Mucosa of gallbladder (tissue), 1 donor: ENCODE data around the gene PKD1L1. TPM values are rescaled to one million over a fixed set of nuclear protein-coding genes. Genes with fewer than 3 reads are reported as not detected.
"Not testable (repeated sequence)": the region's sequence is repeated elsewhere in the genome, so short reads cannot be mapped to it uniquely, and the experiment has no call there.

Source experiments
- DNase-seq: peaks from one replicate; pipeline ENCODE4 v3.0.0-alpha.2; 2020; ENCODE audit warnings: low spot score
- total RNA-seq: library from RNA; stranded (reverse); gene quantifications from one replicate; pipeline ENCODE4 v1.2.1, GENCODE V29; 2021
- donor health status: DM: no; HTN: no; CAD: no.

PKD1L1 gene
- total RNA-seq, 1 donor from 2014 or later: 0.20 TPM

DNA sequence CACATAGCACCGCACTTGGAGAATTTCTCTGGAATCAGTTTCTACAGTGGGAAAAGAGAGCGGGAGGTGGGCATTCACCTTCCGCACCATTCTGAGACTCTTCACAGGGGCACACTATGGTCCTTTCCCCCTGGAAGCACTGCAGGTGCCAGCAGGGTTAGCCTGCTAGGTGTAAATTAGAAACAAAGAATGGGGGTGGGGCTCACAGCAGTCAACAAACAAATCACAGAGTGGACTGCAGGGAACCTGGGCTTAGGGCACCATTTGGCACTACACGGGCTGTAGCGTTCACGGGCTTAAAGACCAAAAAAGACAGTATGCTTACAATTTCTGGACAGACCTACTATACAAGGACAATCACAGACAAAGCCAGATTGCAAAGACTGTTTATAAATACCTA is 8.0 kb upstream of the PKD1L1 start:
- DNase-seq: no peak

- no peak for DNase-seq
Observed at GRCh38 chr7:47954231-47954911, 6.1 kb upstream of the PKD1L1 start.

- DNase-seq: no peak
Observed at GRCh38 chr7:47953822-47954221, 5.6 kb upstream of the PKD1L1 start.

DNA sequence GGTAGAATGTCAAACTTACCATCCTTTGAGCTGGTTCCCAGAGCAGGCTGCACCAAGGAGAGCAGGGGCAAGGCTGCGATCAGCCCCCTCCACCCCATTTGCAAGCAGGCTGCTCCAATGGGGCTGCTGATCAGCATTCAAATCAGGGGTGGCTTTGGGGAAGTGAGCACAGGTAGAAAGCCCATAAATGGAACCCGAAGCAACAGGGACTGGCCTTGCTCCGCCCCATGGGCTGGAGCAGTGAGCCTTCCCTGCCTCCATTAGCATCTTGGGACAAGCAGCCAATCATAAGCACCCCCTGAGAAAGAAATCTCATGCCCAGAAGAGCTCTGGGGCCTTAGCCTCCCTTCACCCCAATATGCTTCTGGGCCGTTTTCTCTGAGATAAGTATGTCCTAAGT is 4.0 kb upstream of the PKD1L1 start:
- no peak for DNase-seq

- no peak for DNase-seq
Observed at GRCh38 chr7:47951374-47951773, 3.1 kb upstream of the PKD1L1 start.

GRCh38 chr7:47950714-47951113 is 2.4 kb upstream of the PKD1L1 start:
- no peak for DNase-seq

GRCh38 chr7:47949703-47950102 is 1.4 kb upstream of the PKD1L1 start:
- no peak for DNase-seq

DNA sequence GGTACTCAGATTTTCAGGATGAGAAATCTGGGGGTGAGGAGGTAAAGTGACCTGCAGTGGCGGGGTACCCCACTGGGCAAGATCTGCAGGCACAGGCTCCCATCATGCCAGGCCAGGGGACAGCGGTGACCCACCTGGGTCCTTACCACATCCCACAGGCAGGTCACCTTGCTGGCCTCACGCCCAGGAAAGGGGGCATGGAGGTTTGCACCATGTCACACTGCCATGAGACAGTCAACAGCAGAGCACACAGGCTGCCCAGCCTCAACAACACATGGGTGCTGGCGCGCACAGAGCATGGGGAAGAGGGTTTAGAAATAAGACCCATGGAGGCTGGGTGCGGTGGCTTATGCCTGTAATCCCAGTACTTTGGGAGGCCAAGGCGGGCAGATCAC is 914 bp downstream of the PKD1L1 start:
- no peak for DNase-seq

- no peak for DNase-seq
Observed at GRCh38 chr7:47946581-47947354, 1.5 kb downstream of the PKD1L1 start.

DNA sequence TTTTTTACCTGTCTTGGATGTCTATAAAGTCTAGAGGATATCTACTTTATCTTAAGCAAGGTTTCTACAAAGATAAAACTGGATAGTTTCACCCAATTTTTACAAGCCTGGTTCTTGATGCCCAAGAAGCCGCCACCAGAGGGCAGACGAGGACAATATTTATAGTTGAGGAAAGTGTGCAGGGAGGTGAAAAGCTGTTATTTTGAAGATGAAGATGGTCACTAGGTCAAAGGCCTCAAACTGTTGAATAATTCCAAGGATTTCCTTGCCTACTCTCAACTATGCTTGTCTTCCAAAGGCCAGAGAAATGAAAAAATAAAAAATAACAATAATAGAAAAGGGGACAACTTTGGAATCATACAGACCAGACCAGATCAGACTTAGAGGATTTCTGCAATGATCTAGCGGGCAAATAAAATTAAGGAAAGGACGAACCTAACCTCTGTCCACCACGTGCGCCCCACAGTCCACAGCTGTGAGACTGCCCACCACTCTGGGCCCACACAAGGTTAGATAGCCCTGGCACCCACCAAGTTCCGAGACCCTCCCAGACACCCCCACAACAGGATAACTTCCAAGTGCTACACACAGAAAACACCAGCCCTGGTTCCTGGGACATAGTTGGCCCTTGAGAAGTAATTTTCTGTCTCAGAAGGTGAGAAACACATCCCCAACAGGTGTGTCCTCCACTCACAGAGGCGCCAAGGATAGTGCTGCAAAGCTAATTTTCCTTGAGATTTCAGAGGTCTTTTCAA is 2.8 kb downstream of the PKD1L1 start:
- DNase-seq: peak; percentile 75

DNA sequence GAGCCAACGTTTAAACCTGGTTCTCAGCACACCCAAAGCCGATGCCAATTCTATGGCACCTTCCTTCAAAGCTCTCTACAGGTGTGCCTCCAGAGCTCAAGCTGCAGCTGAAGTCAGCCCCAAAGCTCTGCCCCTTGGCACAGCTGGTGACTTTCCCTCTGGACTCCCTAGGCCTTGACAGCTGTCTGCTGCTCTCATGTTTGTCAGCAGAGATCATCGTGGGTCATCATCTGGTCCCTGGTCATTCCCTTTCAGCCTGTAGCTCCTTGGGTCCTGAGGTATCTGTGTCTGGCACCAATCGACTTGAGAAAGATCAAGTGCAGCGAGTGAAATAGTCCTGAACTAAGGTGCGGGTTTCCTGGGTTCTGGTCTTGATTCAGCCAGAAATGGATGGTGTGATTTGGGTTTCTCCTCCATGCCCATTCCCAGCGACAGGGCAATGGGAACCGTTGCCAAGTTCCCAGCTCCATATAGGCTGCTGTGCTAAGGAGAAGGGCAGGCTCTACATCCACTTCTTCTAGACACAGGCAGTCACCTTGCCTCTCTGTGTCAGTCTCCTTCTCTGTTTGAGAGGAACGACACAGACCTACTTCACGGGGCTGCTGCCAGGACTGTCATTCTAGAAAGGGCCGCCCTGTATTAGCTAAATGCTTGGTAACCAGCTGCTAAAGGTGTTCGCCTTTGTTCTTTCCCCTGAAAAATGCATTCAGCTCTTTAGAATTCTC is 3.6 kb downstream of the PKD1L1 start:
- no peak for DNase-seq

- no peak for DNase-seq
Observed at GRCh38 chr7:47943676-47944474, 4.4 kb downstream of the PKD1L1 start.

- DNase-seq: not testable (repeated sequence)
Observed at GRCh38 chr7:47942651-47943050, 5.6 kb downstream of the PKD1L1 start.

DNA sequence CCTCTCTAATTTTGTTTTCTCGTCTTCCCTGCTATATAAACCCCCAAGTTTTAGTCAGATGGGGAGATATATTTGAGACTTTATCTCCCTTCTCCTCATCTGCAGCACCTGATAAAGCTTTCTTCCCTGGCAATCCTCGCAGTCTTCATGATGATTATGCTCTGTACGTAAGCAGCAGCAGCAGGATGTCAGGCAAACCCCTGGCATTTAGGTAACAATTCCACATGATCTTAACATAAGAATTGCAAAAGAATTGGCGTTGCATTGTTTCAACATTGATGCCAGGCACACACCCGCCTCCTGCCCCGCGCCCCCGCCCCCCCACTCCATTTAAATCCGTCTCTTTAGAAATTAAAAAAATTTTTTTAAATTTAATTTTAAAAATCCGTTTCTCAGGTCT is 6.1 kb downstream of the PKD1L1 start:
- no peak for DNase-seq

DNA sequence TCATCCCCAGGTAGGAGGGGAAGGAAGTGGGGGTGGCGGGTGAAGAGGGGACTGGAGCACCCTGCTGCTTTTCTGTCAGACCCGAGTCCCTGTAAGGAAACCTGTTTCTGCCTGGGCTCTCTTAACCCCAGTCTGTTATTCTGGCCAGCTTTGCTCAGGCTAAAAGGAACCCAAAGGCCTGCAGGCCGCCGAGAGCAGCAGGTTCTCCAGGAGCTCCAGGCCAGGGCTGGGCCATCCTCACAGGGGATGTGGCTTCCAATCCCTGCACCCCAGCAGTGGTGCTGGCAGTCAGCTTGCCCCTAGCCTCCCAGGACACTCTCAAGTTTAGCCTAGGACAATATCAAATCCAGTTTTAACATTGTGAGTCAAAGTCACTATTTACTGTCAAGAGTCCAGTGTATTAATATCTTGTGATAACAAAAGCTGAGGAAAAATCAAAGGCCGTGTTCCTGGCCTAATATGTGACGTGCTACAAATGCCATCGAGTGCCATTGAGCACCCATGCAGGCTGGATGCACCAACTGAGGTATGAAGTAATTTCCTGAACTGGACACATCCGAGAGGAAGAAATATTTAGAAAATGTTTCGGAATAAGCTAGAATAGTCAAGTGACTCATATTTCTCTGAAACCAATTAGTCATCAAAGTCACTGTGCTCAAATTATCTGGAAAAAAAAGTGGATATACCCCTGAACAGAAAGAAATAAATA is 7.0 kb downstream of the PKD1L1 start:
- no peak for DNase-seq

DNA sequence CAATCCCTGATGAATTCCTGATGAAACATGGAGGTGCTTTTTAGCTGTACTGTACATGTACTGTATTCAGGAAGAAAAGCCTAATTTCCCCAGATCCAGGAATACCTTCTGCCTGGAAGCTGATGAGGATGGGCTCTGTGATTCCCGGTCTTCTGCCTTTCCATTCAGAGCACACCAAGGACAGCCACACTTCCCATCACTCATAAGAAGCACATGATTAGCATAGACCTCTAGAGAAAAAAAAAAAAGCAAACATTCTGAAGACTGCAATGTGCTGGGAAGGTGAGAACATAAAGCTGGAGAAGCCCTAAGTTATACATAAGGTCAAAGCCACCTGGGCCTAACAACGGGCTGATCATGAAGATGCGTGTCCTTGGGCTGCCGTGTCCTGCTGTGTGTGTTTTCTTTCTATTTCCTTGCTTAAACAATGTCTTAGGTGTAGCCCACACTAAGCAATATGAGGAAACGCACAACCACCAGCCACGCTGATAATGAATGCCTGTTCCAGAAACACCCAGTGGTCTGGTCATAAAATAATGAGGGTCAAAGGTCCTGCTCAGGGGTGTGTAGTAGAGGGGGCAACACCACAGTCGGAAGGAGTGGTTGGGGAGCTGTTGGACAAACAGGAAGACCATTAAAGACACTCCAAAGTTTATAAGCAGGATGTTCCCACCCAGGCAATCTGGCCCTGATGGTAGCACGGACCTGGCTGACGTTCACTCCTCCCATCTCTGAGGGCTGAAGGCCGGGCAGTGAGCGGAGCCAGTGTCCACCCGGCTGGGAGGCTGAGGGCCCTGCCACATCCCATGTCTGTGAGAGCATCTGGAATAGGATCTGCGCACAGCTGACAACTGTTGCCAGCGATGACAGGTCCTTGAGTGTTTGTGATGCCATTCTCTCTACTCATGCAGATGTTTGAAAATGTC is 7.9 kb downstream of the PKD1L1 start:
- no peak for DNase-seq

GRCh38 chr7:47939425-47940036 is 8.7 kb downstream of the PKD1L1 start:
- DNase-seq: no peak

- no peak for DNase-seq
Observed at GRCh38 chr7:47938574-47939165, 9.6 kb downstream of the PKD1L1 start.
